BJ (cell line): Measurements from ENCODE around the gene HTT-AS. TPM values are rescaled to one million over a fixed set of nuclear protein-coding genes. Genes with fewer than 3 reads are reported as not detected.

Experiments used
- CTCF ChIA-PET: fragments of 350-600 bp; formaldehyde crosslinking; extraction: SDS; loops from one replicate; lab custom pipeline; 2021; ENCODE audit warnings: antibody characterized with exemption, inconsistent platforms; lab: Yijun Ruan, JAX
- POLR2A ChIA-PET: fragments of 300-600 bp; sonication (Branson Sonifier 250); formaldehyde crosslinking; extraction: SDS; loops from one replicate; lab custom pipeline; 2021; ENCODE audit warnings: antibody characterized with exemption; lab: Charles Lee
- DNase-seq: peaks from one replicate; pipeline ENCODE4 v3.0.0-alpha.2; 2011; ENCODE audit warnings: low read depth
- H3K27me3 ChIP-seq: 2 replicates; pipeline ENCODE4 v1.6.0; 2011; ENCODE audit warnings: low read length; ENCODE audit not compliant: control insufficient read depth, insufficient read depth
- H3K36me3 ChIP-seq: 2 replicates; pipeline ENCODE4 v1.5.1; 2011; ENCODE audit warnings: low read length; ENCODE audit not compliant: control insufficient read depth, insufficient read depth
- H3K4me3 ChIP-seq: 2 replicates; pipeline ENCODE4 v1.5.1; 2011; ENCODE audit warnings: low read depth, mild to moderate bottlenecking, control low read depth, low read length
- CTCF ChIP-seq: IDR thresholded peaks from 2 replicates; pipeline ENCODE4 v1.5.1; 2011; ENCODE audit warnings: low read depth, mild to moderate bottlenecking, control low read depth, inconsistent platforms, low read length, moderate library complexity; ENCODE audit not compliant: insufficient read depth
- polyA plus RNA-seq: library from polyadenylated mRNA; depleted of rRNA; stranded (reverse); fragments of >200 nt; gene quantifications from 2 replicates; pipeline ENCODE4 v1.2.3, GENCODE V29; 2011

Gene HTT-AS
- polyA plus RNA-seq, 1 experiment, result not detected

GRCh38 chr4:3025881-3026280, 48.5 kb downstream of the HTT-AS start:
- POLR2A ChIA-PET, result no interaction called here
- TF ChIP-seq CTCF, result no peak

GRCh38 chr4:3022651-3023050, 51.7 kb downstream of the HTT-AS start:
- Histone ChIP-seq H3K4me3 (no peak overlapping the region), H3K36me3 (no peaks in the 10 kb centered on the region), H3K27me3 (peaks cover 9% of the 10 kb centered on the region)
- ChIA-PET POLR2A (no interaction called here), CTCF (interaction anchor here (1.9 kb wide), 1 partner anchor 14 kb away, joined by 6 read pairs; no protein-coding TSS in a partner anchor)
- no peak for DNase-seq
- TF ChIP-seq CTCF, result no peak

More at GRCh38 chr4:3025881-3026280, 48.5 kb downstream of the HTT-AS start:
- CTCF ChIA-PET, result interaction anchor here (1.4 kb wide), 1 partner anchor 48 kb away, joined by 6 read pairs; no protein-coding TSS in a partner anchor
- Histone ChIP-seq H3K4me3 (no peak overlapping the region), H3K27me3 (peaks cover 8% of the 10 kb centered on the region), H3K36me3 (no peaks in the 10 kb centered on the region)
- no peak for DNase-seq

GRCh38 chr4:3022112-3022511, 52.2 kb downstream of the HTT-AS start:
- Histone ChIP-seq H3K36me3 (no peaks in the 10 kb centered on the region), H3K4me3 (no peak overlapping the region), H3K27me3 (peaks cover 9% of the 10 kb centered on the region)
- TF ChIP-seq CTCF, result no peak
- CTCF ChIA-PET, result interaction anchor here (1.9 kb wide), 1 partner anchor 15 kb away, joined by 6 read pairs; no protein-coding TSS in a partner anchor
- POLR2A ChIA-PET, result no interaction called here
- DNase-seq, result no peak

- Histone ChIP-seq H3K4me3 (no peak overlapping the region), H3K36me3 (no peaks in the 10 kb centered on the region), H3K27me3 (peaks cover 9% of the 10 kb centered on the region)
- TF ChIP-seq CTCF, result no peak
- no peak for DNase-seq
- CTCF ChIA-PET, result no interaction called here
- POLR2A ChIA-PET, result no interaction called here
Observed at GRCh38 chr4:3021627-3022026, 52.7 kb downstream of the HTT-AS start.

GRCh38 chr4:3021127-3021526, 53.2 kb downstream of the HTT-AS start:
- no peak for TF ChIP-seq CTCF
- H3K36me3 ChIP-seq, result no peaks in the 10 kb centered on the region
- H3K27me3 ChIP-seq, result peaks cover 9% of the 10 kb centered on the region
- DNase-seq, result no peak
- CTCF ChIA-PET, result no interaction called here
- POLR2A ChIA-PET, result no interaction called here
- H3K4me3 ChIP-seq, result no peak overlapping the region
